Heart right ventricle (tissue), 16 donors: ENCODE data around the gene ERCC2. TPM values are rescaled to one million over a fixed set of nuclear protein-coding genes. Genes with fewer than 3 reads are reported as not detected.

Source experiments
- ATAC-seq, 8 donors: fragments of 200-7000 bp; cut with Tn5 transposase; one replicate each; pipeline ENCODE4 v1.9.1; 2020; ENCODE audit warnings: mild to moderate bottlenecking in 8 of 8, moderate library complexity in 8 of 8, moderate number of reproducible peaks in 1 of 8
- DNase-seq, 2 donors: peaks; one replicate each; pipeline ENCODE4 v3.0.0-alpha.2; 2020
- H3K27ac ChIP-seq, 10 donors: fragments of 200-600 bp; sonication (generic) in 2 of 10; one replicate each; pipeline versions ENCODE4 v1.5.0 to v1.8.0; 2020 to 2022; ENCODE audit warnings: mild to moderate bottlenecking in 3 of 10
- H3K27me3 ChIP-seq, 7 donors: fragments of 200-600 bp; one replicate each; pipeline ENCODE4 v1.8.0; 2021 to 2022; ENCODE audit warnings: mild to moderate bottlenecking in 2 of 7
- H3K36me3 ChIP-seq, 9 donors: fragments of 200-600 bp; sonication (generic) in 1 of 9; one replicate each; pipeline versions ENCODE4 v1.5.0 to v1.8.0; 2020 to 2022; ENCODE audit warnings: mild to moderate bottlenecking in 2 of 9
- H3K4me1 ChIP-seq, 9 donors: fragments of 200-600 bp; sonication (generic) in 1 of 9; one replicate each; pipeline versions ENCODE4 v1.5.0 to v1.8.0; 2020 to 2022; ENCODE audit warnings: mild to moderate bottlenecking in 4 of 9
- H3K4me3 ChIP-seq, 10 donors: fragments of 200-600 bp; sonication (generic) in 2 of 10; one replicate each; pipeline versions ENCODE4 v1.5.0 to v1.8.0; 2020 to 2022; ENCODE audit warnings: mild to moderate bottlenecking in 7 of 10, moderate library complexity in 2 of 10
- H3K9me3 ChIP-seq, 11 donors: fragments of 200-600 bp in 10 of 11; sonication (generic) in 2 of 11; one replicate each; pipeline versions ENCODE4 v1.5.0 to v1.8.0; 2013 to 2022; ENCODE audit warnings: mild to moderate bottlenecking in 2 of 11, control low read depth in 1 of 11, moderate library complexity in 1 of 11
- CTCF ChIP-seq, 9 donors: fragments of 200-600 bp; sonication (generic) in 2 of 9; IDR thresholded peaks; one replicate each; pipeline versions ENCODE4 v1.5.0 to v1.8.0; 2021 to 2022; ENCODE audit warnings: antibody characterized with exemption in 9 of 9, mild to moderate bottlenecking in 5 of 9, moderate library complexity in 1 of 9
- WGBS, 2 donors: extraction: QIAGEN DNeasy Blood & Tissue Kit; methylation state at CpG; one replicate each; pipeline ENCODE4 v1.1.7; 2013; ENCODE audit warnings: inconsistent platforms in 1 of 2; 5-methylcytosine and 5-hydroxymethylcytosine counted together
- intact Hi-C, 10 donors: fragments of 100-400 bp; cut with DNase I; formaldehyde crosslinking; loops; one replicate each; pipeline versions ENCODE4 v1.11.1 to v1.14.2; 2022
- polyA plus RNA-seq, 2 donors: library from polyadenylated mRNA; stranded (reverse); fragments of 200-250 nt; gene quantifications; one replicate each; pipeline ENCODE4 v1.2.3, GENCODE V29; 2013
- total RNA-seq, 10 donors: library from RNA; stranded (reverse); fragmentation: NEBNext Ultra II Directional in 3 of 10; extraction: Animal tissue kit (Norgen Biotek cat#: 25700) in 3 of 10; gene quantifications; one replicate each; pipeline versions ENCODE4 v1.2.1 to v1.2.4, GENCODE V29; 2021 to 2023
- donor health status: Arrhythmogenic right ventricular cardiomyopathy.
- donor health status: ischemic (EF 13 %, LVEDD 7.1; RV severe dilation, severe dysfunction).
- donor health status: healthy with polysubstance abuse.
- donor health status: DM: no; HTN: yes; CAD: no.
- donor health status: DM: no; HTN: no; CAD: no.
- donor health status: ischemic (EF 25% LVEDD 6.9; RV normal size, moderate dysfunction).
- donor health status: ischemic (EF 25% LVEDD 5.7; RV mildly dilated, moderate dysfunction).
- donor health status: healthy.
- donor health status: DM: yes; HTN: yes; CAD: no.
- donor health status: Ischemic cardiomyopathy.
- donor health status: ischemic (EF 35%, LVEDD 5.7; RV mildly dilated, moderate dysfunction).
- donor health status: nonischemic (EF 11% LVEDD 7.7; RV severe dilation, severe dysfunction).
- donor health status: DM: yes; HTN: yes; CAD: no.
- donor health status: PGD.
- donor health status: ischemic (EF 29% LVEDD 5.4; RV normal size, mild dysfunction).
- donor health status: nonischemic (EF 23%, LVEDD 6.1; RV moderate dilation, normal function).

ERCC2 gene
- total and polyA plus RNA-seq, 12 donors: 6.5 to 15.2 (median 13.7) TPM

GRCh38 chr19:45385392-45386221 lies 15.2 kb upstream of the ERCC2 start:
- peaks cover 0 to 14% (median 10%) of the 10 kb centered on the region in 9 donors for H3K4me1 ChIP-seq
- intact Hi-C loops: no loop called here
- no peak overlapping the region for H3K27ac ChIP-seq
- DNase-seq (no peak), ATAC-seq (peak; percentile 21 to 66 (median 52))
- peaks cover 0 to 40% (median 0%) of the 10 kb centered on the region in 9 donors for H3K36me3 ChIP-seq
- H3K9me3 ChIP-seq: no peaks in the 10 kb centered on the region
- peaks cover 0 to 42% (median 17%) of the 10 kb centered on the region in 7 donors for H3K27me3 ChIP-seq
- 9 to 10% methylated on average over 75 of the region's 75 CpGs for WGBS, 2 donors
- no peak for TF ChIP-seq CTCF (IDR thresholded peaks at IDR 0.05)
- no peak overlapping the region for H3K4me3 ChIP-seq

- intact Hi-C loops: no loop called here
- Histone ChIP-seq H3K36me3 (peaks cover 0 to 35% (median 0%) of the 10 kb centered on the region in 9 donors), H3K27me3 (peaks cover 0 to 37% (median 17%) of the 10 kb centered on the region in 7 donors), H3K4me3 (no peak overlapping the region), H3K4me1 (peaks cover 0 to 14% (median 10%) of the 10 kb centered on the region in 9 donors), H3K9me3 (no peaks in the 10 kb centered on the region), H3K27ac (no peak overlapping the region)
- ATAC-seq: no peak
- DNase-seq: no peak
- WGBS, 2 donors: 86 to 89% methylated on average over 29 of the region's 29 CpGs
- TF ChIP-seq CTCF (IDR thresholded peaks at IDR 0.05): no peak
Measured at GRCh38 chr19:45382426-45382825, 12.1 kb upstream of the ERCC2 start.

GRCh38 chr19:45380107-45380506 lies 9.7 kb upstream of the ERCC2 start:
- peaks cover 0 to 13% (median 3%) of the 10 kb centered on the region in 9 donors for H3K4me1 ChIP-seq
- no peaks in the 10 kb centered on the region for H3K9me3 ChIP-seq
- peaks cover 0 to 35% (median 0%) of the 10 kb centered on the region in 9 donors for H3K36me3 ChIP-seq
- no peak for TF ChIP-seq CTCF (IDR thresholded peaks at IDR 0.05)
- no peak overlapping the region for H3K27ac ChIP-seq
- intact Hi-C loops: no loop called here
- no peak for ATAC-seq
- WGBS, 2 donors: 69 to 84% methylated on average over 1 of the region's 1 CpG
- DNase-seq: no peak
- H3K4me3 ChIP-seq: no peak overlapping the region
- peaks cover 0 to 14% (median 7%) of the 10 kb centered on the region in 7 donors for H3K27me3 ChIP-seq

GRCh38 chr19:45376045-45376724 lies 5.8 kb upstream of the ERCC2 start:
- Histone ChIP-seq H3K9me3 (no peaks in the 10 kb centered on the region), H3K4me1 (peaks cover 0 to 14% (median 6%) of the 10 kb centered on the region in 9 donors), H3K36me3 (peaks cover 0 to 21% (median 0%) of the 10 kb centered on the region in 9 donors), H3K27ac (peak overlapping the region in 9 of 10 donors; percentile 9 to 80 (median 38)), H3K4me3 (no peak overlapping the region), H3K27me3 (no peaks in the 10 kb centered on the region)
- DNase-seq: peak in 1 of 2 donors; percentile 61
- WGBS, 2 donors: 22% methylated on average over 13 of the region's 13 CpGs
- no peak for TF ChIP-seq CTCF (IDR thresholded peaks at IDR 0.05)
- intact Hi-C loops: no loop called here
- ATAC-seq: peak; percentile 46 to 84 (median 76)
